ENCODE results near the gene ADARB2.

The ADARB2 gene

GRCh38 chr10:1284076-1284475, 453.2 kb downstream of the ADARB2 start:
- no peak for TF ChIP-seq CTCF (IDR thresholded peaks at IDR 0.05; ENCODE audit: control insufficient read depth, insufficient read depth, low read depth, low read length, missing control alignments)
- DNase-seq (ENCODE audit: low read depth): no peak
- no peak overlapping the region for H3K4me3 ChIP-seq (ENCODE audit: control insufficient read depth, low read depth, low read length)

GRCh38 chr10:1281405-1281782, 455.9 kb downstream of the ADARB2 start:
- DNase-seq (ENCODE audit: low read depth): no peak
- H3K4me3 ChIP-seq (ENCODE audit: control insufficient read depth, low read depth, low read length): no peak overlapping the region
- no peak for TF ChIP-seq CTCF (IDR thresholded peaks at IDR 0.05; ENCODE audit: control insufficient read depth, insufficient read depth, low read depth, low read length, missing control alignments)

- no peak overlapping the region for H3K4me3 ChIP-seq (ENCODE audit: control insufficient read depth, low read depth, low read length)
- DNase-seq (ENCODE audit: low read depth): no peak
- TF ChIP-seq CTCF (IDR thresholded peaks at IDR 0.05; ENCODE audit: control insufficient read depth, insufficient read depth, low read depth, low read length, missing control alignments): no peak
These were observed 456.6 kb downstream of the ADARB2 start for GRCh38 chr10:1280466-1281404.

- no peak for DNase-seq (ENCODE audit: low read depth)
- H3K4me3 ChIP-seq (ENCODE audit: control insufficient read depth, low read depth, low read length): no peak overlapping the region
- TF ChIP-seq CTCF (IDR thresholded peaks at IDR 0.05; ENCODE audit: control insufficient read depth, insufficient read depth, low read depth, low read length, missing control alignments): no peak
These were observed 459.0 kb downstream of the ADARB2 start for GRCh38 chr10:1278306-1278705.

GRCh38 chr10:1274701-1275544, 462.4 kb downstream of the ADARB2 start:
- DNase-seq (ENCODE audit: low read depth): no peak
- no peak overlapping the region for H3K4me3 ChIP-seq (ENCODE audit: control insufficient read depth, low read depth, low read length)
- TF ChIP-seq CTCF (IDR thresholded peaks at IDR 0.05; ENCODE audit: control insufficient read depth, insufficient read depth, low read depth, low read length, missing control alignments): no peak

- no peak for TF ChIP-seq CTCF (IDR thresholded peaks at IDR 0.05; ENCODE audit: control insufficient read depth, insufficient read depth, low read depth, low read length, missing control alignments)
- DNase-seq (ENCODE audit: low read depth): no peak
These were observed 463.1 kb downstream of the ADARB2 start for GRCh38 chr10:1274111-1274661.

More at GRCh38 chr10:1274111-1274661, 463.1 kb downstream of the ADARB2 start:
- H3K4me3 ChIP-seq (ENCODE audit: control insufficient read depth, low read depth, low read length): no peak overlapping the region

All from AG09309 (cell line).